Uterine smooth muscle cell (primary cell): ENCODE data around the gene ITSN2. TPM values are rescaled to one million over a fixed set of nuclear protein-coding genes. Genes with fewer than 3 reads are reported as not detected.

ENCODE experiments used
- total RNA-seq: library from RNA; depleted of rRNA; stranded (reverse); fragments of >200 nt; gene quantifications from 2 replicates; pipeline ENCODE4 v1.2.3, GENCODE V29; 2014

Gene ITSN2
- total RNA-seq = 38.7 and 42.6 TPM in 2 replicates

GRCh38 chr2:24360050-24360962 lies at the start of gene ITSN2:
ITSN2 (minus strand) TSS chr2:24360536; CDS start chr2:24328082, 32,454 bp downstream.

DNA sequence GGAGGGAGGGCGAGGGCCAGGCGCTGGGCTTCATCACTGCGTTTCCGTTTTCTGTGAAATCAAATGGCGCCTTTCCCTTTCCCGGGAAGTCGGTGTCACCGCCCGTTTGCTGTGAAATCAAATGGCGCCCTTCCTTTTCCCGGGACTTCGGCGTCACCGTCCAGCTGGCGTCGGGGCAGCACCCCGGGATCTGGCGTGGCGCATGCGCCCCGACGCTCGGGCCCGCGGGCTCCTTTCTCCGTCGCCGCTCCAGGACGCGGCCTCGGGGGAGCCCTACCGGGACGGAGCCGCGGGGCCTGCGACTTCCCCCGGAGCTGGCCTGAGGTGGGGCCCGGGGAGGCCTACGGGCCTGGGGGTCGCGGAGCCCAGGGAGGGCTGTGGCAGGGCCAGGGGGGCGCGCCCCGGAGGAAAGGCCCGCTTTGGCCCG lies 185.5 kb downstream of the ITSN2 start, which contains the start of gene FAM228A:
TSS of gene FAM228A (plus strand) at position 203 of the 427 bp plus-strand sequence. CDS start 428 bp downstream, outside the sequence.

Other genes with a start within 250 kb of the ITSN2 start
- gene PFN4, start 237.2 kb downstream of the ITSN2 start, total RNA-seq = 0.33 and 0.62 TPM in 2 replicates
- 6.6 and 11.0 TPM in 2 replicates for gene FAM228B, start 237.1 kb downstream of the ITSN2 start, total RNA-seq
- under 0.01 and 0.11 TPM in 2 replicates for gene FAM228A, start 185.5 kb downstream of the ITSN2 start, total RNA-seq
- 9.8 and 15.2 TPM in 2 replicates for gene NCOA1, start 130.7 kb upstream of the ITSN2 start, total RNA-seq